ENCODE results near the gene SERPINE1. TPM values are rescaled to one million over a fixed set of nuclear protein-coding genes. Genes with fewer than 3 reads are reported as not detected.
A peak's percentile ranks its signal among the peaks of the same experiment; 100 is the strongest.

The SERPINE1 gene
- total RNA-seq, 1 experiment from 2014 or later, result 187 TPM

DNA sequence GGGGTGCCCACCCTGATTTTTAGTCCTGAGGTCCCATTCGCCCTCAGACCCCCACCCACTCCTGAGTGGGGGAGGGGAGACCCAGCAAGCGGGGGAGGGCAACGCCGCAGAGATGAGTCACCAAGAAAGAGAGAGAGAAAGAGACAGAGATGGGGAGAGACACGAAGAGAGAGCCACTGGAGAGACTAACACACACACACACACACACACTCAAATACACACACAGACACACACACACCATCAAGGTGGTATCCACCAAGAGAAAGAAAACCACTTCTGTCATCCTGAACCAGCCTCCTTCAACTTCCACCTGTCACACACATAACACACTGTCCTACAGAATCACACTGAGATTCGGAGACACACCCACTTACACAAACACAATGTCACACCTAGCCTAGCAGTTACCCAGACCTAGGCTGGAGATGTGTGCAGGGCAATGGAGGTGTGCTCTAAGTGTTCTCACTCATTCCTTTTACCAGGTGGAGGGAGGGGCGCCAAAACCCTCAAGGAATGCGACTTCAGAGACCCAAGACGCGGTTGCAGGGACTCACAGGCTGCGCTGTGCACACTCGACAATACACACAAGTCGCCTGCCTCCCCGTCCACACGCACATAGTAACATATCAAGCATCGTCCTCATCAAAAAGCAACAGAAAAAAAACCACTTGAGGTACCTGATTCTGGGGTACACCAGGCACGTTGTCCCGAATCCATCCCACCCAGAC is 42.4 kb downstream of the SERPINE1 start:
- peak; percentile 39 for DNase-seq (ENCODE audit: low read depth)

- DNase-seq (ENCODE audit: low read depth), result peak; percentile 68
Observed at GRCh38 chr7:101169838-101170551, 43.1 kb downstream of the SERPINE1 start.

DNA sequence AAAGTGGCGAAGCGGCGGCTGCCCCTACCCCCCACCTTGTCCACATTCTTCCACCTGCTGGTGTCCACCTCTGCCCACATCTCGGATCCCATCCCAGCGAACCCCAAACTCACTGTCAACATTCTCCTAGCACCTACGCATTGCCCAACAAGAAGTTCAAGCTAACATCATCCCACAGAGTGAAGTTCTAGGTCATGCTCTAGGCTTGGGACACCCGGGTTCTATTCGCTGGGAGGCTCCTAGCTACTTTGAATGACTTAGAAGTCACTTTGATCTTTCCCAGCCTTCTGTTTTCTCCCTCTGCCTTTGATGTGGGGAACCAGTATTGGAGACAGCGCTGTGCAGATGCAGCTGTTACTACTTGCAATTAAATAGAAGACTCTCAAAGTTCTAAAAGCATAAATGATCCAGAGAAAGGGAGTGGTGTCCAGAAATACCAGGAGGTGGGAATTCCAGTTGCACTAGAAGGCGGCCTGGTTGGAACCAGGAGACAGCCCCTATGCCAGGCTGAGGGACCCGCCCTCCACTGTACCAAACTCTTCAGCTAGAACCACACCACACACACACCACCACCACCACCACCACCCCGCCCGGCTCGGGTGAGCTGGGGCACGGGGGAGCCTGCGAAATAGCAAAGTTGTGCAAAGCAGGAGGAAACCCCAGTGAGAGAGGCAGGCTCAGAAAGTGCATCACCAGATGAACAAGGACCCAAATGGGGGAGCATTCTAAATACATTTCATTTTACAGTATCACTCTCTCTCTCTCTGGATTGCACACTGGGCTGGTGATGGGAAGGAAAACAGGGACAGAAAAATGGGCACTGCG is 43.9 kb downstream of the SERPINE1 start:
- DNase-seq (ENCODE audit: low read depth), result no peak

- DNase-seq (ENCODE audit: low read depth), result no peak
Observed at GRCh38 chr7:101171442-101171837, 44.5 kb downstream of the SERPINE1 start.

GRCh38 chr7:101172005-101172853 is 45.3 kb downstream of the SERPINE1 start:
- no peak for DNase-seq (ENCODE audit: low read depth)

DNA sequence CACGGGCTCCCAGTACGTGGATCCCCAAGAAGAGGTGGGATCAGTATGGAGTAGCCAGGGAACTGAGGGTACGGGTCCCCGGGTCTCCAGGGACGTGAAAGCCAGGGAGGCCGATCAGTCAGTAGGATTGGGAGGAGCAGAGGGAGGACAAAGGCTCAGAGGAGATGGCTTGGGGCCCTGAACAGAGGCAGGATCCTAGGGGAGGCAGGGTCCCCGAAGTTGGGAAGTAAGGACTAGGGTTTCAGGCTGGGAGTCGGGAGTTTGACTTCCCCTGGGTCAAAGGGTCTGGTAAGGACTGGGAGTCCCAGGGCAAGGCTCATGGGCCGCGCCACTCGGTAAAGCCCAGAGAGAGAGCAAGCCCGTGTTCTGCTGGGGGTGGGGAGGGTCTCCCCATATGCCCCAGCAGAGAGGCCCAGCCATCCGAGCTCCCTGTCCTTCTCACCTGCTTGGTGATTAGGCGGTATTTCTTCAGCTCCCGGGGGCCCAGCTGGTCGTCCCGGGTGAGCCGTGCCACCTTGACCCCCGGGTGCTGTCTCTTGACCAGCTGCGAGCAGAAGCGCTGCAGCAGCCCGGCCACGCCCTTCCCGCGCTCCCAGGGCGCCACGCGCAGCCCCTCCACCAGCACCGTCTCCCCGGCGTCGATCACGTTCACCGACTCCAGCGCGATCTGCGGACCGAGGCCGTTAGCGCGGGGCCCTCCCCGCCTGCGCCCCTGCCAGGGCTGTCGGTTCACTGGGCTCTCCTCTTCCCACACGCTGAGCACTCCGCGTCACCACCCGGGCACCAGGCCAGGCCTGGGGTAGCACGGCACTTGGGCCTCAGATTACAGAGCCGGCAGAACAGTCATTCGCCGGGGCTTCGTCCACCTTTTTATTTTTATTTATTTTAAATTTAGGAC is 46.2 kb downstream of the SERPINE1 start:
- DNase-seq (ENCODE audit: low read depth), result peak; percentile 81

DNA sequence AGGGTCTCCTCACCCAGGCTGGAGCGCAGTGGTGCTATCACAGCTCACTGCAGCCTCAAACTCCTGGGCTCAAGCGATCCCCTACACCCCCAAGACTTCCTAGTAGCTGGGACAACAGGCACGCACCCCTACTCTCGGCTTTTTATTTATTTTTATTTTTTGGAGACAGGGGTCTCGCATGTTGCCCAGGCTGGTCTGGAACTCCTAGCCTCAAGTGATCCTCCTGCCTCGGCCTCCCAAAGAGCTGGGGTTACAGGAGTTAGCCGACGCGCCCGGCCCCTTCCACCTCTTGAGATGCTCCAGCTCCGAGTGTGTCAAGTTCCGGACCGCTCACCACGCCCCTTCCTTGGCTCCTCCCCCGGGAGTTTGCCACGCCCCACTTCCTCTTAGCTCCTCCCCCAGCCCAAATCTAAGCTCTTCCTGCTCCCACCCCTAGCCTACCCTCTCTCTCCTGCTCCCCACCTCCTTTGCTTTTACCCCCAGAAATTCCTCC is 46.9 kb downstream of the SERPINE1 start:
- peak; percentile 55 for DNase-seq (ENCODE audit: low read depth)

GRCh38 chr7:101174322-101174854 is 47.5 kb downstream of the SERPINE1 start:
- DNase-seq (ENCODE audit: low read depth), result no peak

GRCh38 chr7:101175664-101176063 is 48.8 kb downstream of the SERPINE1 start:
- DNase-seq (ENCODE audit: low read depth), result no peak

GRCh38 chr7:101177644-101178043 is 50.7 kb downstream of the SERPINE1 start:
- no peak for DNase-seq (ENCODE audit: low read depth)

DNA sequence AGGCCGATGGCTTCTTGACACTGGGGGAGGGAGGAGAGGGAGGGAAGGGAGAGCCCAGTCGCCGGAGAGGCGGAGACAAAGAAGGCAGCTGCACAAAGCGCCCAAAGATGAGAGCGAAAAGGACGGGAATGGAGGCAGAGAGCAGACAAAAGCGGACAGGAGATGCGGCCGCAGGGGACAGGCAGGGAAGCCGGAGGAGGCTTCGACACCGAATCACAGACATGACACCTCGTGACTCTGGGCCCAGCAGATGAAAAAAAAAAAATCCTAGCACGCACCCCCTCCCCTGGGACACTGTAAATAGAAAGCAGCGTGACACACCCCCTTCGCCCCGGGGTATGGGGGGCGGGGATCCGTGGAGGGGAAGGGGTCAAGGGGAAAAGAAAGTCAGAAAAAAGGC is 52.2 kb downstream of the SERPINE1 start:
- DNase-seq (ENCODE audit: low read depth), result no peak

- DNase-seq (ENCODE audit: low read depth), result no peak
Observed at GRCh38 chr7:101179713-101180112, 52.8 kb downstream of the SERPINE1 start.

GRCh38 chr7:101180130-101180755 is 53.3 kb downstream of the SERPINE1 start, which contains the start of gene NAT16:
Gene NAT16 (minus strand): TSS chr7:101180293. CDS start chr7:101174807, 5,486 bp downstream.
- no peak for DNase-seq (ENCODE audit: low read depth)

GRCh38 chr7:101185258-101185839 is 58.4 kb downstream of the SERPINE1 start:
- peak; percentile 64 for DNase-seq (ENCODE audit: low read depth)

DNA sequence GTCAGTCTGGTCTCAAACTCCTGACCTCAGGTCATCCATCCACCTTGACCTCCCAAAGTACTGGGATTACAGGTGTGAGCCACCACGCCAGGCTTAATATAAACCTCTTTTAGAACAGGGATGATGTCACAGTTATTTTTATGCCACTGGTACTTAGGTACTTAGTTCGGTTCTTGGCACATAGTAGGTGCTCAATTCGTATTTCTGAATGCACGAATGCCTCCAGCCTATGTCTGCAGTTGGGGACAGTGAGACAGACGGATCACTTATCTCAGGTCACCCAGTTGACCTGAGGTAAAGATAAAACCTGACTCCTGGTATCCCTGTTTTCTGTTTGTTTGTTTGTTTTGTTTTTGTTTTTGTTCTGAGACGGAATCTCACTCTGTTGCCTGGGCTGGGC is 59.3 kb downstream of the SERPINE1 start:
- DNase-seq (ENCODE audit: low read depth), result no peak

- no peak for DNase-seq (ENCODE audit: low read depth)
Observed at GRCh38 chr7:101186844-101187428, 60.0 kb downstream of the SERPINE1 start.
